Measurements from ENCODE around the gene KIF5C.

Gene KIF5C

GRCh38 chr2:148885988-148886387, 11.0 kb downstream of the KIF5C start:
- Histone ChIP-seq H3K4me3 (ENCODE audit: insufficient read length, low read depth) (no peak overlapping the region), H3K27me3 (ENCODE audit: insufficient read depth, insufficient read length) (peaks cover 10% of the 10 kb centered on the region), H3K36me3 (ENCODE audit: insufficient read depth, insufficient read length, low read length) (no peaks in the 10 kb centered on the region), H3K9ac (ENCODE audit: insufficient read length, low read depth) (no peak overlapping the region), H3K9me3 (ENCODE audit: insufficient read depth, low read length) (no peaks in the 10 kb centered on the region), H3K4me1 (ENCODE audit: insufficient read depth, insufficient read length) (no peaks in the 10 kb centered on the region)
- TF ChIP-seq YY1 (IDR thresholded peaks at IDR 0.05; ENCODE audit: insufficient read depth, insufficient read length) (no peak), ZNF274 (IDR thresholded peaks at IDR 0.05; ENCODE audit: low read depth, low read length) (no peak), SUZ12 (IDR thresholded peaks at IDR 0.05; ENCODE audit: extremely low read depth, insufficient read depth, insufficient read length) (no peak)
- DNase-seq (ENCODE audit: low read depth, low spot score): no peak

DNA sequence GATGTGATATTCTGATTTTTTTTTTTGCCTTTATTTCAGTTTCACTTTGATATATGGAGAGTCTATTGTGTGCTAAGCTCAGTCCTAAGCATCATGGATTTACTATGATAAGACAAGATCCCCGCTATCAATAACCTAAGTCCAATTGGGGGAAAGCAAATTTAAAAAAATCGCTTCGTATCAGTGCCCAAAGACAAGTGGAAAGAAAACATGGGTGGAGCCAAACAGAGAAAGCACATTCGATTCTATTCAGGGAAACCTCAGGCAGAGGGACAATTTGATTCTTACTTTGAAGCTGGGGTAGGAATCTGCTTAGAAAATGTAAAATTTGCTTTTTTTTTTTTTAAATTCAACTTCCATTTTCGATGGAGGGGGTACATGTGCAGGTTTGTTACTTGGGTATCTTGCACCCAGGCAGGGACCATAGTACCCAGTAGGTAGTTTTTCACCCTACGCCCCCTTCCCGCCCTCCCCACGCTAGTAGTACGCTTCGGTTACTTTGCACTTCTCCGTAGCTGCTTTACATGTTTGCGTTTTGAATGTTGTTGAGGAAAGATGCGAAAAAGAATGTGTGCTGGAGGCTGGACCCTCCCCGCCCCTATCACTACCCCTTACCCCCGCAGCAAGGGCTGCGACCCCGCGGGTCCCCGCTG, 12.4 kb downstream of the KIF5C start:
- H3K27me3 ChIP-seq (ENCODE audit: insufficient read depth, insufficient read length): peaks cover 10% of the 10 kb centered on the region
- H3K9ac ChIP-seq (ENCODE audit: insufficient read length, low read depth): peak overlapping the region; percentile 66
- H3K4me3 ChIP-seq (ENCODE audit: insufficient read length, low read depth): peak overlapping the region; percentile 40
- peaks cover 7% of the 10 kb centered on the region; the same call in 1 of the 2 replicates for H3K9me3 ChIP-seq (ENCODE audit: insufficient read depth, low read length)
- DNase-seq (ENCODE audit: low read depth, low spot score): no peak
- no peaks in the 10 kb centered on the region for H3K36me3 ChIP-seq (ENCODE audit: insufficient read depth, insufficient read length, low read length)
- no peaks in the 10 kb centered on the region for H3K4me1 ChIP-seq (ENCODE audit: insufficient read depth, insufficient read length)
- no peak for TF ChIP-seq SUZ12 (IDR thresholded peaks at IDR 0.05; ENCODE audit: extremely low read depth, insufficient read depth, insufficient read length)

GRCh38 chr2:148888003-148888501, 13.0 kb downstream of the KIF5C start:
- H3K9ac ChIP-seq (ENCODE audit: insufficient read length, low read depth): peak overlapping the region; percentile 66
- no peaks in the 10 kb centered on the region for H3K4me1 ChIP-seq (ENCODE audit: insufficient read depth, insufficient read length)
- TF ChIP-seq YY1 (IDR thresholded peaks at IDR 0.05; ENCODE audit: insufficient read depth, insufficient read length): no peak
- TF ChIP-seq SUZ12 (IDR thresholded peaks at IDR 0.05; ENCODE audit: extremely low read depth, insufficient read depth, insufficient read length): no peak
- no peak for TF ChIP-seq ZNF274 (IDR thresholded peaks at IDR 0.05; ENCODE audit: low read depth, low read length)
- peak overlapping the region; percentile 40 for H3K4me3 ChIP-seq (ENCODE audit: insufficient read length, low read depth)
- H3K36me3 ChIP-seq (ENCODE audit: insufficient read depth, insufficient read length, low read length): no peaks in the 10 kb centered on the region
- peaks cover 10% of the 10 kb centered on the region for H3K27me3 ChIP-seq (ENCODE audit: insufficient read depth, insufficient read length)
- H3K9me3 ChIP-seq (ENCODE audit: insufficient read depth, low read length): peaks cover 12% of the 10 kb centered on the region; the same call in 1 of the 2 replicates
- no peak for DNase-seq (ENCODE audit: low read depth, low spot score)

DNA sequence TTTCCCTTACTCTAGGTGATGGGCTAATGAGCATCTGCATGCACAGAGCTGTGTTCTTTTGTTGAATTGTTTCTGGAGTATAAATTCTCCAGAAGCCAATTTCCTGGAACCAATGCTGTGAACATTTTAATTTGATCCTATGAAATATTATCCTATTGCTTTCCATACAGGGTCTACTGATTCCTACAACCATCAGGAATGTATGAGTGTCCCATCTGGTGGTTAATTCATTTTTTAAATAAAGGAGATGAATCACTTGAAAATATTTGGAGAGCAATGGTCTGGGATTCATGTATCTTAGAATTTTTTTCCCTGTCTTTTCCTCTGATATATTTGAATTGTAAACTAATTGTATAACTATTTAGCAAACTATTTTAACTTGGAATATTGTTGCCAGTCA, 14.0 kb downstream of the KIF5C start:
- Histone ChIP-seq H3K4me1 (ENCODE audit: insufficient read depth, insufficient read length) (no peaks in the 10 kb centered on the region), H3K4me3 (ENCODE audit: insufficient read length, low read depth) (no peak overlapping the region), H3K9ac (ENCODE audit: insufficient read length, low read depth) (no peak overlapping the region), H3K9me3 (ENCODE audit: insufficient read depth, low read length) (peaks cover 18% of the 10 kb centered on the region; the same call in 1 of the 2 replicates), H3K36me3 (ENCODE audit: insufficient read depth, insufficient read length, low read length) (peaks cover 2% of the 10 kb centered on the region), H3K27me3 (ENCODE audit: insufficient read depth, insufficient read length) (peaks cover 10% of the 10 kb centered on the region)
- TF ChIP-seq SUZ12 (IDR thresholded peaks at IDR 0.05; ENCODE audit: extremely low read depth, insufficient read depth, insufficient read length) (no peak), ZNF274 (IDR thresholded peaks at IDR 0.05; ENCODE audit: low read depth, low read length) (no peak), YY1 (IDR thresholded peaks at IDR 0.05; ENCODE audit: insufficient read depth, insufficient read length) (no peak)
- DNase-seq (ENCODE audit: low read depth, low spot score): no peak

DNA sequence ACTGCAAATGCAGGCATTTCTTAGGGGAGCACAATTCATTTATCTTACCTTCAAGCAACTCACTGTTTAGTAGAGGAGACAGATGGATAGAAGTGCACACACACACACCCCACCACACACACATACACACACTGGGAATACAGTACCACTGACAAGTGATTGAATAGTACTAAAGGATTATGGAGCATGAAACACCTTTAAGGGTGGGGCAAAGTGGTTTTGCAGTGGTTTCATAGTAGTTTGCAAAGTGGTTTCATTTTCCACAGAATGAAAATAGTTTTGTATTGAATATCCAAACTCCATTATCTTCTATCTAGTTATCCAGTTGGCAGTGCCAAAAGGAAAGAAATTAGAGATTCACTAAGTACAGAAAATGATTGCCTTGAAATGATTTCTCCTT, 18.9 kb downstream of the KIF5C start:
- no peak for DNase-seq (ENCODE audit: low read depth, low spot score)
- Histone ChIP-seq H3K9ac (ENCODE audit: insufficient read length, low read depth) (no peak overlapping the region), H3K4me3 (ENCODE audit: insufficient read length, low read depth) (no peak overlapping the region), H3K36me3 (ENCODE audit: insufficient read depth, insufficient read length, low read length) (peaks cover 2% of the 10 kb centered on the region), H3K9me3 (ENCODE audit: insufficient read depth, low read length) (peaks cover 18% of the 10 kb centered on the region; the same call in 1 of the 2 replicates), H3K27me3 (ENCODE audit: insufficient read depth, insufficient read length) (peaks cover under 1% of the 10 kb centered on the region), H3K4me1 (ENCODE audit: insufficient read depth, insufficient read length) (no peaks in the 10 kb centered on the region)
- TF ChIP-seq ZNF274 (IDR thresholded peaks at IDR 0.05; ENCODE audit: low read depth, low read length): no peak

DNA sequence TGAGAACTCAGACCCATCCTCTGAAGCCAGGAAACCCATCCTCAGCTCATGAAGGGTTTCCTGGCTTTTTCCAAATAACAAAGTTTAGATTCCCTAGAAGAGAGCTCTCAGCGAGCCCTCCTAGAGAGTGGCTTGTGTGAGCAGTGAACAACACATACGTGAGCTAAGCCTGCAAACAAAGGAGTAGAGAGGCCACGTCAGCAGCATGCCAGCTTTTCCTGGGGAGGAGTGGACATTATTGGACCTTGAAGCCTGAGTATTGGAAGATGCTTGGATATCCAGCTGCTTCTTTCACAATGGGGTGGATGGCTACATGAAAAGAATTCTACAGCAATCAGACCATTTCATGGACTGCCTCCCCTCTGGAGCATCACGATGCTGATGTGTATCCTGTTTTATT, 21.1 kb downstream of the KIF5C start:
- no peak overlapping the region for H3K9ac ChIP-seq (ENCODE audit: insufficient read length, low read depth)
- DNase-seq (ENCODE audit: low read depth, low spot score): no peak
- no peaks in the 10 kb centered on the region for H3K27me3 ChIP-seq (ENCODE audit: insufficient read depth, insufficient read length)
- peaks cover 18% of the 10 kb centered on the region; the same call in 1 of the 2 replicates for H3K9me3 ChIP-seq (ENCODE audit: insufficient read depth, low read length)
- H3K36me3 ChIP-seq (ENCODE audit: insufficient read depth, insufficient read length, low read length): peaks cover 2% of the 10 kb centered on the region
- H3K4me3 ChIP-seq (ENCODE audit: insufficient read length, low read depth): no peak overlapping the region
- TF ChIP-seq SUZ12 (IDR thresholded peaks at IDR 0.05; ENCODE audit: extremely low read depth, insufficient read depth, insufficient read length) (no peak), YY1 (IDR thresholded peaks at IDR 0.05; ENCODE audit: insufficient read depth, insufficient read length) (no peak), ZNF274 (IDR thresholded peaks at IDR 0.05; ENCODE audit: low read depth, low read length) (no peak)
- no peaks in the 10 kb centered on the region for H3K4me1 ChIP-seq (ENCODE audit: insufficient read depth, insufficient read length)

- Histone ChIP-seq H3K36me3 (ENCODE audit: insufficient read depth, insufficient read length, low read length) (no peaks in the 10 kb centered on the region), H3K9me3 (ENCODE audit: insufficient read depth, low read length) (no peaks in the 10 kb centered on the region), H3K4me3 (ENCODE audit: insufficient read length, low read depth) (no peak overlapping the region), H3K9ac (ENCODE audit: insufficient read length, low read depth) (no peak overlapping the region), H3K4me1 (ENCODE audit: insufficient read depth, insufficient read length) (no peaks in the 10 kb centered on the region), H3K27me3 (ENCODE audit: insufficient read depth, insufficient read length) (no peaks in the 10 kb centered on the region)
- TF ChIP-seq ZNF274 (IDR thresholded peaks at IDR 0.05; ENCODE audit: low read depth, low read length): no peak
- TF ChIP-seq YY1 (IDR thresholded peaks at IDR 0.05; ENCODE audit: insufficient read depth, insufficient read length): no peak
- no peak for TF ChIP-seq SUZ12 (IDR thresholded peaks at IDR 0.05; ENCODE audit: extremely low read depth, insufficient read depth, insufficient read length)
- DNase-seq (ENCODE audit: low read depth, low spot score): no peak
These were observed 24.8 kb downstream of the KIF5C start for GRCh38 chr2:148899638-148900318.

Measured in NT2/D1 (cell line).